ENCODE measurements around the gene FSTL3.
"Not testable (repeated sequence)": the region's sequence is repeated elsewhere in the genome, so short reads cannot be mapped to it uniquely, and the experiment has no call there.

Gene FSTL3

GRCh38 chr19:676339-677105, at the start of gene FSTL3:
TSS of gene FSTL3 (plus strand) at chr19:676392. CDS start at chr19:676424, 32 bp downstream.
- Mint-ChIP-seq H3K4me3 (no peak within 1 kb of the TSS), H3K27ac (no peak within 1 kb of the TSS)

GRCh38 chr19:626566-626965, 49.6 kb upstream of the FSTL3 start:
- not testable (repeated sequence) for H3K27me3 Mint-ChIP-seq, ATAC-seq, H3K4me3 Mint-ChIP-seq, H3K27ac Mint-ChIP-seq, H3K9me3 Mint-ChIP-seq
- Mint-ChIP-seq H3K4me1 (peaks cover 20% of the 10 kb centered on the region), H3K36me3 (peaks cover 42% of the 10 kb centered on the region)

More at GRCh38 chr19:676339-677105, at the start of gene FSTL3:
- peaks cover 8% of the 10 kb centered on the region for H3K4me1 Mint-ChIP-seq
- H3K9me3 Mint-ChIP-seq = no peaks in the 10 kb centered on the region
- no peaks in the 10 kb centered on the region for H3K36me3 Mint-ChIP-seq
- H3K27me3 Mint-ChIP-seq = peaks cover 26% of the 10 kb centered on the region
- no peak for ATAC-seq

GRCh38 chr19:628168-628567, 48.0 kb upstream of the FSTL3 start:
- no peaks in the 10 kb centered on the region for H3K9me3 Mint-ChIP-seq
- H3K36me3 Mint-ChIP-seq = peaks cover 41% of the 10 kb centered on the region
- H3K27me3 Mint-ChIP-seq = no peaks in the 10 kb centered on the region
- H3K27ac Mint-ChIP-seq = no peak overlapping the region
- H3K4me3 Mint-ChIP-seq = no peak overlapping the region
- no peak for ATAC-seq
- peaks cover 29% of the 10 kb centered on the region for H3K4me1 Mint-ChIP-seq

DNA sequence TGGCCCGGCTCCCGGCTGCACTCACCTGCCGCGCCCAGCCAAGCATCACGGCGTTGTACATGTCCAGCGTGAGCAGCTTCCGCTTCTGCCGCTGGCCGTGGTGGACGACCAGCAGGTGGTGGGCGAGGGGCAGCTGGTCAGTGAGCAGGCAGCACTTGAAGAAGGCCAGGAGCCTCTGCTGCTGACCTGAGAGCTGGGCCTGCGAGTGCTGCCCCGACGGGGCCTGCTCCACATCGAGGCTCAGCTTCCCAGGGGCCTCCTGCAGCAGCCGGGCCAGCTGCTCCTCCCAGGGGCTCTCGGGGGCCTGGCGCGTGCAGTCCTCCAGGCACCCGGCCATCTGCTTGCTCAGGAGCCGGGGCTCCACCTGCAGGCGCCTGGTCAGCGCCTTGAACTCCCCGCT, 46.7 kb upstream of the FSTL3 start:
- not testable (repeated sequence) for ATAC-seq, H3K9me3 Mint-ChIP-seq, H3K27ac Mint-ChIP-seq, H3K27me3 Mint-ChIP-seq, H3K4me3 Mint-ChIP-seq
- Mint-ChIP-seq H3K4me1 (peaks cover 40% of the 10 kb centered on the region), H3K36me3 (peaks cover 35% of the 10 kb centered on the region)

DNA sequence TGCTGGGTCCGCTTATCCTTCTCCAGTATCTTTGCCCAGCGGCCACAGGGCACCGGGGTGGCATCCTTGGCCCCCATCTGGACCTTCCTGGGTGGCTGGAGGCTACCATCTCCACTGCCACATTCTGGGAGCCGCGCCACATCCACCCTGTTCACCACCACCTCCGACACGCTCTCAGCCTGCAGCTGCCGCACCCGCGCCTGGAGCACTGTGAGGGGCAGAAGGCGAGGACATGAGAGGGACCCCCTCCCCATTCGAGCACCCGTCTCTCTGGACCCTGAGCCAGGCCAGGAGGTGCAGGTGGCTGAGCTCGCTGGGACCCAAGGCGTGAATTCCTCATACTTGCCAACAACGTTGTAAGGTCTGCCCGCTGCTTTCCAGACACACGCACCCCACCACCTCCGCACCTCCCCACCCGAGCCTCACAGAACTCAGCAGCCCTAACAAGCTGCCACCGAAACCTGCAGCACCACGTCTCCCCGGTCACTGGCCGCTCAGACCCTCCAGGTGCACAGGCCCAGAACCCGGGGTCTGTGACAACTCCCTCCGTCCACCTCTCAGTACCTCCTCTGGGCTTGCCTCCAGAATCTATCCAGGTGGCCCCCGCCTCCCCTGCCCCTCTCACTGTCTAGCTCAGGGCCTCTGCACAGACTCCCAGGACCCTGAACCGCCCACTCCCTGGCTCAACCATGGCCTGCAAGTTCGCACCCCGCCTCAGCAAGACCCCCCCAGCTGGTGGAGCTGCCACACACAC, 46.1 kb upstream of the FSTL3 start:
- ATAC-seq = no peak
- Mint-ChIP-seq H3K27me3 (no peaks in the 10 kb centered on the region), H3K4me3 (no peak overlapping the region), H3K4me1 (peaks cover 40% of the 10 kb centered on the region), H3K36me3 (peaks cover 34% of the 10 kb centered on the region), H3K27ac (no peak overlapping the region), H3K9me3 (no peaks in the 10 kb centered on the region)

GRCh38 chr19:632579-633067, 43.6 kb upstream of the FSTL3 start:
- peak; percentile 53 for ATAC-seq

DNA sequence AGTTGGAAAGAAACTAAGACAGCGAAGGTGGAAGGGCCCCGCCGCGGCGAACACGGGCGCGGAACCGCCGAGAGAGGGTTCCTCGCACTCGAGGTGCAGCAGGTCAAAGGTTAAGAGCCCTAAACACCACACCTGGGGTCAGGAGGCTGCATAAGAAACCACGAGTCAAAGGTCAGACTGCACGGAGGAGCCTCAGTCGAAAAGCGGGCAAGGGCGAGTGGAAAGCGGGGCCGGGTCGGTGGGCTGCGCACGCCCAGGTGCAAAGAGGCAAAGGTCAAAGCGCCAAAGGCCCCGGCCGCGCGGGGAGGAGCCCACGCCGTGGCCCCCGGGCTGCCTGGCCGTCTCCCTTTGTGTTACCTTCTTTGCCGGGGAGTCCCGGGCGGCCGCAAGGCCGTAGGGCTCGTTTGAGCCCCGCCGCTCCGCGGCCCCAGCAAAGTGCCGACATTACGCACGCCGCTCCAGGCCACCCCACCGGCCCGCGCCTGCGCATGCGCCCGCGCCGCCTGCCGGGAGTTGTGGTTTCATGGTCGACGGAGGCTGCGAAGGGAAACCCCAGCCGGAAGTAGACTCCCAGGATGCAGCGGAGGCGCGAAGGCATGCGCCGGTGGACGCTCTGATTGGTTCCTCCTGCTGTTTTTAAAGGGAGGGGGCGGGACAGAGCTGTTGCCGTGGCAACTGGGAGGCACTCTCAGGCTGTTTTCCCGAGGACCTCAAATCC, 43.0 kb upstream of the FSTL3 start, which contains the start of gene POLRMT:
Gene POLRMT, minus strand, starts transcription at position 470 of the 718 bp plus-strand sequence. Its CDS starts 25 bp downstream, at position 445.
- Mint-ChIP-seq H3K27me3 (no peaks in the 10 kb centered on the region), H3K9me3 (no peaks in the 10 kb centered on the region), H3K27ac (peak within 1 kb of the TSS; percentile 81), H3K4me1 (peaks cover 53% of the 10 kb centered on the region), H3K4me3 (peak within 1 kb of the TSS; percentile 91), H3K36me3 (peaks cover 24% of the 10 kb centered on the region)
- ATAC-seq = peak; percentile 95

More at GRCh38 chr19:632579-633067, 43.6 kb upstream of the FSTL3 start:
- peak overlapping the region; percentile 91 for H3K4me3 Mint-ChIP-seq
- H3K36me3 Mint-ChIP-seq = peaks cover 27% of the 10 kb centered on the region
- H3K9me3 Mint-ChIP-seq = no peaks in the 10 kb centered on the region
- H3K27ac Mint-ChIP-seq = peak overlapping the region; percentile 81
- H3K4me1 Mint-ChIP-seq = peaks cover 49% of the 10 kb centered on the region
- H3K27me3 Mint-ChIP-seq = no peaks in the 10 kb centered on the region

- Mint-ChIP-seq H3K27ac (peak overlapping the region; percentile 81), H3K4me1 (peaks cover 47% of the 10 kb centered on the region), H3K9me3 (no peaks in the 10 kb centered on the region), H3K36me3 (peaks cover 17% of the 10 kb centered on the region), H3K4me3 (peak overlapping the region; percentile 91), H3K27me3 (no peaks in the 10 kb centered on the region)
- no peak for ATAC-seq
Measured at GRCh38 chr19:633786-634639, 42.2 kb upstream of the FSTL3 start.

DNA sequence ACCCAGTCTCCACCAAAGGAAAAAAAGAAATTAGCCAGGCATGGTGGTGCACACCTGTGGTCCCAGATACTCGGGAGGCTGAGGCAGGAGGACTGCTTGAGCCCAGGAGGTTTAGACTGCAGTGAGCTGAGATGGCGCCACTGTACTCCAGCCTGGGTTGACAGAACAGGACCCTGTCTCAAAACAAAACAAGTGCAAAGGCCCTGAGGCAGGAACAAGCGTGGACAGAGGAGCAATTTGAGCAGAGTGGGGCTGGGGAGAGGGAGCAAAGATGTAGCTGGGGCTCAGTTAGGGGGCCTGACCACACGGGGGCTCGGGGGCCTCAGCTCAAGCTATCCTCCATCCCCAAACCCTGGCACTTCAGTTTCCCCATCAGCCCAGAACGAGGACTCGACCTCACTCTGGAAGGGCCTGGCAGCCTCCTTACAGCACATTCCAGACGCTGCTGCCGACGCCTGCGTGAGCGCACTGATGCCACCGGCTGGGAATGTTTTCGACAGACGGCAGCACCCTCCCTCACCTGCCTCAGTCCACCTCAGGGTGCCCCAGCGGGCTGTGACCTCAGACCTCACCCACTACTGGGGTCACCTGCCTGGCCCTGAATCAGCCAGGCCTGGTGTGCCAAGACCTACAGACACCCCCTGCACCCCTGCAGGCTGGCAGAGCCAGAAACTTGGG, 41.1 kb upstream of the FSTL3 start:
- Mint-ChIP-seq H3K4me3 (no peak overlapping the region), H3K9me3 (no peaks in the 10 kb centered on the region), H3K27me3 (no peaks in the 10 kb centered on the region), H3K27ac (no peak overlapping the region), H3K4me1 (peaks cover 48% of the 10 kb centered on the region), H3K36me3 (peaks cover 8% of the 10 kb centered on the region)
- no peak for ATAC-seq

DNA sequence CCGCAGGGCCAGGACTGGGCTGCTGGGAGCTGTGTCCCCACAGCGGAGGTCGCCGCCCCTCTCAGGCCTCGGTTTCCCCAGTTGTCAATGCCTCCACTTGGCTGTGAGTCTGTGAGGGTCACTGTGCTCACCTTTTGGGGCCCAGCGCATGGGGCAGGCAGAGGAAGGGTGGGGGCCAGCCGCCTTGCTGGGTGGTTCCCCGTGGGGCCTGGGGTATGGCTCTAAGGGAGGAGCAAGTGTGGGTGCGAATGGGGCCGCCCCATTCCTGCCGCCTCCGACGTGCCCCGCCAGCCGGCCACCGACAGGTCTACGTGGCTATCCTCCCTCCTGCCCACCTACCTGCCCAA, 37.3 kb upstream of the FSTL3 start:
- peak overlapping the region; percentile 63 for H3K27ac Mint-ChIP-seq
- H3K36me3 Mint-ChIP-seq = no peaks in the 10 kb centered on the region
- H3K4me3 Mint-ChIP-seq = peak overlapping the region; percentile 75
- H3K4me1 Mint-ChIP-seq = peaks cover 49% of the 10 kb centered on the region
- no peaks in the 10 kb centered on the region for H3K27me3 Mint-ChIP-seq
- ATAC-seq = no peak
- no peaks in the 10 kb centered on the region for H3K9me3 Mint-ChIP-seq

DNA sequence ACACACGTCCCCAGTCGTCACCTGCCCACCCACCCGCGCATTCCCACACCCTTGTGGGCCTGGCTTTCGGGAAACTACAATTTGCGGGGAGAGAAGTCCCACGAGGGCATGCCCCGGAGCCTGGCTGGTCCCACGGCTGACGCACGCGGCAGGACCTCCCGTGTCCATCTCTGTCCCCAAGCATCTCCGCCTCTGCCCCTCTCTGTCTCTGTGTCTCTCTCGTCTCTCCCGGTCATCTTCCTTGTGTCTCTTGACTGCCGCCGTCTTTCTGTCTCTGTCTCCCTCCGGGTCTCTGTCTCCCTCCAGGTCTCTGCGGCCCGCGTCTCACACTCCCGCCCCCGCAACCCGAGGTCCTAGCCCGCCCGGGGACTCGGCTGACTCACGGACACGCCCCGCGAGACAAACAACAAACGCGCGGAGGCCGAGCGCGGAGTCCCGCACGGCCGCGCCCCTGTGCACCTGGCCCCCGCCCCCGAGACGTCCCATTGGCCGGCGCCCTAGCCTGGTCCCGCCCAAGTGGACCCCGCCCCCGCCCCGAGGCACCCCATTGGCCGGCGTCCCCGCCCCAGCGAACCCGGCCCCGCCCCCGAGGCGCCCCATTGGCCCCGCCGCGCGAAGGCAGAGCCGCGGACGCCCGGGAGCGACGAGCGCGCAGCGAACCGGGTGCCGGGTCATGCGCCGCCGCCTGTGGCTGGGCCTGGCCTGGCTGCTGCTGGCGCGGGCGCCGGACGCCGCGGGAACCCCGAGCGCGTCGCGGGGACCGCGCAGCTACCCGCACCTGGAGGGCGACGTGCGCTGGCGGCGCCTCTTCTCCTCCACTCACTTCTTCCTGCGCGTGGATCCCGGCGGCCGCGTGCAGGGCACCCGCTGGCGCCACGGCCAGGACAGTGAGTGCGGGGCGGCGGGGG, 36.7 kb upstream of the FSTL3 start, which contains the start of gene FGF22:
Gene FGF22, plus strand, starts transcription at position 627 of the 908 bp plus-strand sequence. Its CDS starts 47 bp downstream, at position 674.
- peaks cover 44% of the 10 kb centered on the region for H3K4me1 Mint-ChIP-seq
- H3K4me3 Mint-ChIP-seq = peak within 1 kb of the TSS; percentile 75
- H3K9me3 Mint-ChIP-seq = no peaks in the 10 kb centered on the region
- H3K36me3 Mint-ChIP-seq = no peaks in the 10 kb centered on the region
- peak within 1 kb of the TSS; percentile 63 for H3K27ac Mint-ChIP-seq
- peak; percentile 91 for ATAC-seq
- no peaks in the 10 kb centered on the region for H3K27me3 Mint-ChIP-seq

DNA sequence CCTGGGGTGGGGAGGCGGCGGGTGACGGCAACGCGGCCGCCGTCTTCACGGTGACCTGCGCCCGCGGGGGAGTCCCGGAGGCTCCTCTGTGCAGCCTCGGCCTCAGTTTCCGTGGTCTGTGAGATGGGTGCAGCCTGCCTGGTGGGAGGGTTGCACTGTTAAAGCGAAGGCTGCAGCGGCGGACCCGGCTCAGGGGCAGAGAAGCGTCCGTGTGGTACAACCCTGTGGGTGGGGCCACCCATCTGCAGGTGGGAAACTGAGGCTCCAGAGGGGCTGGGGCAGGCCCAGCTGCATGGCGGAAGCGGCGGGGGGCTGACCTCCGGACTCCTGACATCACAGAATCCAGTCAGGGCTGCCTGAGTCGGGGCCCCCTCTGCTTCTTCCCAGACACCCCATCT, 36.0 kb upstream of the FSTL3 start:
- peak overlapping the region; percentile 60 for H3K4me3 Mint-ChIP-seq
- H3K36me3 Mint-ChIP-seq = peaks cover 5% of the 10 kb centered on the region
- no peaks in the 10 kb centered on the region for H3K9me3 Mint-ChIP-seq
- H3K4me1 Mint-ChIP-seq = peaks cover 49% of the 10 kb centered on the region
- H3K27me3 Mint-ChIP-seq = no peaks in the 10 kb centered on the region
- no peak overlapping the region for H3K27ac Mint-ChIP-seq
- no peak for ATAC-seq

DNA sequence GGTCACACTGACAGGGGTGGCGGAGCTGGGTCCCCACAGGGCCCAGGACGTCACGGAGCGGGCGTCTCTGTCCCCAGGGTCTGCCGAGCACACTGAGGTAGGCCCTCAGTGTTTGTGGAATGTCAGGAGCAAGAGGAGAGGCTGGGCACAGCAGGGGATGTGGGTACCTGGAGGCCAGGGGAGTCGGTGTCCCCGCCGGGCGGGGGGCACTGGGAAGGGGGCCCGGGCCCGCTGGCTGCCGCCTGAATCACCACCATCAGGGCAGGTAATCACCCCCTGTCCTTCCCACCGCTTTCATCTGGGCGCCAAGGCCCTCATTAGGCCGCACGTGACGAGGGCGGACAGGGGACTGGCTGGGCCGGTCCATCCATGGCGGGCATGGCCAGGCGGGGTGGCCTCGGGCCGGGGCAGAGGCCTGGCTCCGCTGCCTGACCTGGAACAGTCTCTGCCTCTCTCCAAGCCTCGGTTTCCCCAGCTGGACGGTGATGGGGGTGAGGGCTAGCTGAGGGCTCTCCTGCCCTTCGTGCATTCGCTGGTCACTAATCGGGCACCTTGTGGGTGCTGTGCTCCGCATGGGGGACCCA, 35.5 kb upstream of the FSTL3 start:
- ATAC-seq = no peak
- H3K9me3 Mint-ChIP-seq = no peaks in the 10 kb centered on the region
- H3K27me3 Mint-ChIP-seq = no peaks in the 10 kb centered on the region
- H3K4me3 Mint-ChIP-seq = peak overlapping the region; percentile 57
- peaks cover 6% of the 10 kb centered on the region for H3K36me3 Mint-ChIP-seq
- no peak overlapping the region for H3K27ac Mint-ChIP-seq
- H3K4me1 Mint-ChIP-seq = peaks cover 50% of the 10 kb centered on the region

Data from stimulated activated memory B cell treated with anti-CD40 and anti-IgM and Interleukin-4, amounts not matched to agents 10 μg/mL and 1 μg/mL and 100 μg/mL, for 72 hours (primary cell).